ENCODE results near the gene H19. TPM values are rescaled to one million over a fixed set of nuclear protein-coding genes. Genes with fewer than 3 reads are reported as not detected.

Gene H19
- polyA plus RNA-seq (2012; ENCODE audit: insufficient read depth, insufficient read length, low read depth) = 76.7 TPM

- Histone ChIP-seq H3K4me3 (ENCODE audit: low read depth, low read length) (no peak within 1 kb of the TSS), H3K4me1 (no peaks in the 10 kb centered on the region), H3K36me3 (no peaks in the 10 kb centered on the region), H3K27me3 (no peaks in the 10 kb centered on the region), H3K9me3 (no peaks in the 10 kb centered on the region)
- TF ChIP-seq, protein P1, sequence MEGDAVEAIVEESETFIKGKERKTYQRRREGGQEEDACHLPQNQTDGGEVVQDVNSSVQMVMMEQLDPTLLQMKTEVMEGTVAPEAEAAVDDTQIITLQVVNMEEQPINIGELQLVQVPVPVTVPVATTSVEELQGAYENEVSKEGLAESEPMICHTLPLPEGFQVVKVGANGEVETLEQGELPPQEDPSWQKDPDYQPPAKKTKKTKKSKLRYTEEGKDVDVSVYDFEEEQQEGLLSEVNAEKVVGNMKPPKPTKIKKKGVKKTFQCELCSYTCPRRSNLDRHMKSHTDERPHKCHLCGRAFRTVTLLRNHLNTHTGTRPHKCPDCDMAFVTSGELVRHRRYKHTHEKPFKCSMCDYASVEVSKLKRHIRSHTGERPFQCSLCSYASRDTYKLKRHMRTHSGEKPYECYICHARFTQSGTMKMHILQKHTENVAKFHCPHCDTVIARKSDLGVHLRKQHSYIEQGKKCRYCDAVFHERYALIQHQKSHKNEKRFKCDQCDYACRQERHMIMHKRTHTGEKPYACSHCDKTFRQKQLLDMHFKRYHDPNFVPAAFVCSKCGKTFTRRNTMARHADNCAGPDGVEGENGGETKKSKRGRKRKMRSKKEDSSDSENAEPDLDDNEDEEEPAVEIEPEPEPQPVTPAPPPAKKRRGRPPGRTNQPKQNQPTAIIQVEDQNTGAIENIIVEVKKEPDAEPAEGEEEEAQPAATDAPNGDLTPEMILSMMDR (IDR thresholded peaks at IDR 0.05; ENCODE audit: low read depth, low read length) = no peak
- DNase-seq = no peak
These were observed at the start of gene H19 for GRCh38 chr11:1997755-1998154. TSS of gene H19 (minus strand) at chr11:1997842.

DNA sequence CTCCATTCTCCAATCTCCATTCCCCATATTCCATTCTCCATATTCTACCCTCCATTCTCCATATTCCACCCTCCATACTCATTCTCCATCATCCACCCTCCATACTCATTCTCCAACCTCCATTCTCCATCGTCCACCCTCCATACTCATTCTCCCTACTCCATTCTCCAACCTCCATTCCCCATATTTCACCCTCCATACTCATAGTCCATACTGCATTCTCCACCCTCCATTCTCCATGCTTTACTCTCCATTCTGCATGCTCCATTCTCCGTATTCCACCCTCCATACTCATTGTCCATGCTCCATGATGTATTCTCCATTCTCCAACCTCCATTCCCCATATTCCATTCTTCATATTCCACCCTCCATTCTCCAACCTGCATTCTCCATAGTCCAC lies 44.3 kb upstream of the H19 start:
- no peaks in the 10 kb centered on the region for H3K4me1 ChIP-seq
- no peaks in the 10 kb centered on the region for H3K9me3 ChIP-seq
- no peak for DNase-seq
- no peaks in the 10 kb centered on the region for H3K27me3 ChIP-seq
- TF ChIP-seq, protein P1 (IDR thresholded peaks at IDR 0.05; ENCODE audit: low read depth, low read length) = no peak
- no peak overlapping the region for H3K4me3 ChIP-seq (ENCODE audit: low read depth, low read length)
- no peaks in the 10 kb centered on the region for H3K36me3 ChIP-seq

- Histone ChIP-seq H3K36me3 (no peaks in the 10 kb centered on the region), H3K4me3 (ENCODE audit: low read depth, low read length) (no peak overlapping the region), H3K27me3 (no peaks in the 10 kb centered on the region), H3K9me3 (no peaks in the 10 kb centered on the region), H3K4me1 (no peaks in the 10 kb centered on the region)
- TF ChIP-seq, protein P1 (IDR thresholded peaks at IDR 0.05; ENCODE audit: low read depth, low read length) = no peak
- no peak for DNase-seq
These were observed 43.5 kb upstream of the H19 start for GRCh38 chr11:2041153-2041552.

DNA sequence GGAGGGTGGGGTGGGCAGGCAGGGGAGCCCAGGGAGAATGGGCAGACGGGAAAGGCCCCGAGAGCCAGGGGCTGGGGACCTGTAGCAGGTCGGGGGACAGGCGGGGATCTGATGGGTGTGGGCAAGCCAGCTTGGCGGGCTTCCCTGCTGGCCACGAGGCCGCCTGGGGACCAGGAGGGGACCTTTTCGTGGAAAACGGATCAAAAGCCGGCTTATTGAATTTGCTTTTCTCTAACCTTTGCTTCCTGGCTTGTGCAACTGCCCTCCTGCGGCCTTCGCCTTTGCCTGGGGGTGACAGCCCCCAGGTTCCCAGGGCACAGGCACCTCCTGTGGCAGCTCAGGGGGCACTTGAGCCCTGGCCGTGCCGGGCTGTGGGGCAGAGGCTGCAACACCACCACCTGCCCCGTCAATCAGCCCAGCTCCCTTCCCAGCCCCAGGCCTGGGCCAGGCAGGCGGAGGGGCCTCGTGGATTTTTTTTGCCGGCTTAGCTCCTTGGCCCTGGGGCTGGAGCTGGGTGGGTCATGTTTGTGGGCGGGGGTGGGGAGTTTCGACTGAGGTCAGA lies 41.6 kb upstream of the H19 start:
- DNase-seq = no peak
- TF ChIP-seq, protein P1 (IDR thresholded peaks at IDR 0.05; ENCODE audit: low read depth, low read length) = no peak

DNA sequence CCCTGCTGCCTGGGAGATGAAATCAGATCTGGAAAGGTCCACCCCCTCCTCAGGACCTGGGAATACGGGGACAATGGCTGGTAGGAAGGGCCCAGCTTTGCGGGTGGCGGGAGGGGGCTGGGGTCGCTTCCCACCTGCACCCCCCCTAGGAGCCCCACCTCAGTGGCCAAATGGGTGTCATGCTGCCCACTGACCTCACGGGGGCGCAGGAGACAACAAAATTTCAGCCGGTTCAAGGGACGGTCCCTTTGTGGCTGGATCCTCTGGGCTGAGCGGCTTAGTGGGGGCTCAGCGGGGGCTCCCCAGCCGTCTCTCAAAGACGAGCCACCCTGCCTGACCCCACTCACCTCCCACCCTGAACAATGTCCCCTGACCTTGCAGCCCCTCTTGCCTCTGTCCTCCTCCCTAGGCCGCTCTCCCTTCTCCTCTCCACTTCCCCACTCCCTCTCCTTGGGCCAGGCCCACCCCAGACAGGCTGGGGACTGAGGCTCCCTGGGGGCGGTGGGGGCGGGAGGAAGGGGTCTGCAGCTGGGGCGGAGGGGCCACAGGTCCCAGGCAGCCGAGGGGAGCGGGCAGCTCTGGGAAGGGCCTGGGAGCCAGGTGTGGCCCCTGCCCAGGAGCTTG lies 39.3 kb upstream of the H19 start:
- Histone ChIP-seq H3K36me3 (no peaks in the 10 kb centered on the region), H3K9me3 (no peaks in the 10 kb centered on the region), H3K4me1 (no peaks in the 10 kb centered on the region), H3K4me3 (ENCODE audit: low read depth, low read length) (no peak overlapping the region), H3K27me3 (no peaks in the 10 kb centered on the region)
- TF ChIP-seq, protein P1 (IDR thresholded peaks at IDR 0.05; ENCODE audit: low read depth, low read length) = no peak
- DNase-seq = no peak

More for the DNA sequence above, 41.6 kb upstream of the H19 start:
- no peak overlapping the region for H3K4me3 ChIP-seq (ENCODE audit: low read depth, low read length)
- H3K4me1 ChIP-seq = no peaks in the 10 kb centered on the region
- H3K9me3 ChIP-seq = no peaks in the 10 kb centered on the region
- H3K36me3 ChIP-seq = no peaks in the 10 kb centered on the region
- H3K27me3 ChIP-seq = no peaks in the 10 kb centered on the region

DNA sequence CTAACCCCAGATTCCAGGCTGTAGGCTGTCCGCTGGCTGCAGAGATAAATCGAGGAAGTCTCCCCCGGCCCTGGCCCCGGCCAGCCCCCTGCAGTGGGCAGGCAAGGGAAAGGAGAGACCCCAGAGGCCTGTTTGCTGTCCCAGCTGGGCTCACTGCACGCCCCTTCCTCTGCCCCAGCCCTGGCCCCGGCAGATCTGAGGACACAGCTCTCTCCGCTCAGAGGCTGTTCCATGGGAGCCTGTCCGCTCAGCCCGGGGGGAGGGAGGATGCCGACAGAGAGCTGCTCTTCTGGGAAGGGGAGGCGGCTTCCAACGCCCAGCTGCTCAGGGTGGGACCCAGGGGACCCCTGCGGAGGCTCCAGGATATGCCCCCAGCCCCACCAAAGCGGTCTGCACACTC lies 37.7 kb upstream of the H19 start:
- H3K36me3 ChIP-seq = no peaks in the 10 kb centered on the region

More for the DNA sequence above, 37.7 kb upstream of the H19 start:
- Histone ChIP-seq H3K4me1 (no peaks in the 10 kb centered on the region), H3K9me3 (no peaks in the 10 kb centered on the region), H3K27me3 (no peaks in the 10 kb centered on the region), H3K4me3 (ENCODE audit: low read depth, low read length) (no peak overlapping the region)
- DNase-seq = no peak
- TF ChIP-seq, protein P1 (IDR thresholded peaks at IDR 0.05; ENCODE audit: low read depth, low read length) = no peak

Measured in BE2C (cell line).